Choroid plexus epithelial cell (primary cell): ENCODE measurements around the gene AVPI1.
"Not testable (repeated sequence)": the region's sequence is repeated elsewhere in the genome, so short reads cannot be mapped to it uniquely, and the experiment has no call there.

ENCODE experiments used
- DNase-seq: peaks from one replicate; pipeline ENCODE4 v3.0.0-alpha.2; 2010; ENCODE audit warnings: low read depth
- H3K4me3 ChIP-seq: 2 replicates; pipeline ENCODE4 v1.5.1; 2011; ENCODE audit warnings: low read depth, mild to moderate bottlenecking, control low read depth, low read length, moderate library complexity
- TF ChIP-seq, protein P1 (sequence below): conservative IDR thresholded peaks from 2 replicates; pipeline ENCODE4 v1.5.1; 2011; ENCODE audit warnings: low read depth, mild to moderate bottlenecking, control low read depth, inconsistent platforms, low read length, moderate library complexity

AVPI1 gene

DNA sequence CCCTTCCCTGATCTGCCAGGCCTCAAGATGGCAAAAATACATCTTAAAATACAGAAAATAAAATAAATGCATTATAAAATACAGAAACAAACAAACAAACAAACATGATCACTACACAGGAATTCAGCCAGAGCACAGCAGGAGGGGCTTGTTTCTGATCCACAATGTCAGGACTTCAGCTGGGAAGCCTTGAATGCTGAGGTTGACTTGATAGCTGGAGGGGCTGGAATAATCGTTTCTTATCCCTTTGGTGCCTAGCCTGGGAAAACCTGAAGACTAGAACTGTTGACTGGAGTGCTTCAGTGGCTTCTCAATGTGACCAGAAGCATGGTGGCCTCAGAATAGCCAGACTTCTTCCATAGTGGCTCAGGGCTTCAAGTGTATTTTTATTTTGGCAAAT, 17.3 kb upstream of the AVPI1 start:
- TF ChIP-seq, protein P1, sequence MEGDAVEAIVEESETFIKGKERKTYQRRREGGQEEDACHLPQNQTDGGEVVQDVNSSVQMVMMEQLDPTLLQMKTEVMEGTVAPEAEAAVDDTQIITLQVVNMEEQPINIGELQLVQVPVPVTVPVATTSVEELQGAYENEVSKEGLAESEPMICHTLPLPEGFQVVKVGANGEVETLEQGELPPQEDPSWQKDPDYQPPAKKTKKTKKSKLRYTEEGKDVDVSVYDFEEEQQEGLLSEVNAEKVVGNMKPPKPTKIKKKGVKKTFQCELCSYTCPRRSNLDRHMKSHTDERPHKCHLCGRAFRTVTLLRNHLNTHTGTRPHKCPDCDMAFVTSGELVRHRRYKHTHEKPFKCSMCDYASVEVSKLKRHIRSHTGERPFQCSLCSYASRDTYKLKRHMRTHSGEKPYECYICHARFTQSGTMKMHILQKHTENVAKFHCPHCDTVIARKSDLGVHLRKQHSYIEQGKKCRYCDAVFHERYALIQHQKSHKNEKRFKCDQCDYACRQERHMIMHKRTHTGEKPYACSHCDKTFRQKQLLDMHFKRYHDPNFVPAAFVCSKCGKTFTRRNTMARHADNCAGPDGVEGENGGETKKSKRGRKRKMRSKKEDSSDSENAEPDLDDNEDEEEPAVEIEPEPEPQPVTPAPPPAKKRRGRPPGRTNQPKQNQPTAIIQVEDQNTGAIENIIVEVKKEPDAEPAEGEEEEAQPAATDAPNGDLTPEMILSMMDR: no peak
- DNase-seq: no peak
- H3K4me3 ChIP-seq: no peak overlapping the region

DNA sequence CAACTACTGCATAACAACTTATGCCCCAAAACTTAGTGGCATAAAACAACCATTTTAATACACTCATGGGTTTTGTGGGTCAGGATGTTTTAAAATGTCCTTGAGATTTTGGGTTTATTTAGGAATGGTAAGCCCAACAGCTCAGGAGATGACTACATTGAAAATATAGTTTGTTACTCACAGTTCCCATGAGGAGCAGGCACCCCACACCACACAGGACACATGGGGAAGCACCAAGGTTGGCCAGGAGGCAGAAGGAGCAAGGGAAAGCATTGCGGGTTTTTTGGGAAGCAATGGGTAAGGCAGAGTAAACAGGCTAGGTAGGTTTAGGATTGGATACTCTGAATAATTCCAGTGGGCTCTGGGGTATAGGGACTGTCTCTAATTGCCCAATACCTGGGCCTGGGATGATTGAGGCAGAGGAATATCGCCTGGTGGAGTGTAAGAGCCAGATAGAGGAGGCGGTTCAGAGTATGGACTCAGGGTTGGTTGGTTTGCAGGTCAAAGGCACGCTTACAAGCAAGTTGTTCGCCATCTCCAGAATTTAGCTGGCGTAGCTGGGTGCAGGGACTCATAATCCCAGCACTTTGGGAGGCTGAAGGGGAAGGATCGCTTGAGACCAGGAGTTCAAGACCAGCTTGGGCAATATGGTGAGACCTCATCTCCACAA, 16.5 kb upstream of the AVPI1 start:
- H3K4me3 ChIP-seq: no peak overlapping the region
- TF ChIP-seq, protein P1: no peak
- no peak for DNase-seq

DNA sequence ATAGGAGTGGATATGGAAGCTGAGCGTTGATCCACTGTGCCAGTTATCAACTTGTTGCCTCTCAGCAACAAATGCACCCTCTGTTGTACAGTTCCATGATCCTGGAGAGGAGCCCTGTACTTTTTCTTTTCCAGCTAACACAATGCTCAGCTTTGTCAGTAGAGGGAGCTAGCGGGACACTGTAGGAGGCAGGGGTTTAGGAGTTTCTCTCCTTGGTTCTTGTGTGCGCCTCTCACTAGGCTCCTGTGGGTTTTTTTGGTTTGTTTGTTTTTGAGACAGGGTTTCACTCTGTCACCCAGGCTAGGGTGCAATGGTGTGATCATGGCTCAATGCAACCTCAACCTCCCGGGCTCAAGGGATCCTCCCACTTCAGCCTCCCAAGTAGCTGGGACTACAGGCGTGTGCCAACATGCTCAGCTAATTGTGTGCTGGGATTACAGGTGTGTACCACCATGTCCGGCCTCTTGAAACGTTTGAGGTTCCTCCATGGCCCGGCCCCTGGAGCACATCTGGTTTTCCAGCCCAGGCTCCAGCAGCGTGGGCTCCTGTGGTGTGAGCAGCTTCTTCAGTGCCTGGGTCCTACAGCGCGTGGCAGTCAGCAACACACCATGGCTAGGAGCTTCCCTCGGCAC, 14.5 kb upstream of the AVPI1 start:
- TF ChIP-seq, protein P1: peak; percentile 95
- no peak overlapping the region for H3K4me3 ChIP-seq
- DNase-seq: peak; percentile 87

DNA sequence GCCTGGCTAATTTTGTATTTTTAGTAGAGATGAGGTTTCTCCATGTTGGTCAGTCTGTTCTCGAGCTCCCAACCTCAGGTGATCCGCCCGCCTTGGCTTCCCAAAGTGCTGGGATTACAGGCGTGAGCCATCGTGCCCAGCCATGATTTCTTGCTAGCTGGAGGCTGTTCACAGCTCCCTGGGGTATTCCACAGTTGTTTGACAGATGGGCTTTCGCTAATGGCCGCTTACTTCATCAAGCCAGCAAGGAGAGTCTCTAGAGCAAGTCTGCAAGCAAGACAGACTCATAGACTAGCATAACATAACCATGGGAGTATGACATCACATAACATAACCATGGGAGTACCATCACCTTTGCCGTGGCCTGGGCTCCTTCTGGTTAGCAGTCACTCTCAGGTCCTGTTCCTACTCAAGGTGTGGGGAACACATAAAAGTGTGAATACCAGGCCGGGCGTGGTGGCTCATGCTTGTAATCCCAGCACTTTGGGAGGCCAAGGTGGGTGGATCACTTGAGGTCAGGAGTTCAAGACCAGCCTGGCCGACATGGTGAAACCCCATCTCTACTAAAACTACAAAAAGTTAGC, 11.1 kb upstream of the AVPI1 start:
- not testable (repeated sequence) for H3K4me3 ChIP-seq

DNA sequence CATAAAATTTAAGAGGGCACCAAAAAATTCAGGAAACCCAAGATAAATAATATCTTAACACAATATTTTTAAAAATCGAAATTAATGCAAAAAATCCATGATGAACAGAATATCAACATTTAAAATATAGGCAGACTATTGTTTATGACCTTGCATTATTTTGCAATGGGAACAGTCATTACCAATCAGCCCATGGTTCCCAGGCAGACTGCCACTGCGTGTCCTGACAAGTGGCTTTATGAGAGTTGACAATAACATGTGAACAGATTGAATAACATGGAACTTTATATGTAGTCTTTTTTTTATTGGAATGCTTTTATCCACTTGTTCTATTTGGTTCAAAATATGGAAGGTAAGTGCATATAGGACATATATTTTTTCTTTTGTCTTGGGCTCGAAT, 3.1 kb upstream of the AVPI1 start:
- DNase-seq: no peak
- H3K4me3 ChIP-seq: no peak overlapping the region
- TF ChIP-seq, protein P1: no peak

More for the DNA sequence above, 11.1 kb upstream of the AVPI1 start:
- DNase-seq: not testable (repeated sequence)

DNA sequence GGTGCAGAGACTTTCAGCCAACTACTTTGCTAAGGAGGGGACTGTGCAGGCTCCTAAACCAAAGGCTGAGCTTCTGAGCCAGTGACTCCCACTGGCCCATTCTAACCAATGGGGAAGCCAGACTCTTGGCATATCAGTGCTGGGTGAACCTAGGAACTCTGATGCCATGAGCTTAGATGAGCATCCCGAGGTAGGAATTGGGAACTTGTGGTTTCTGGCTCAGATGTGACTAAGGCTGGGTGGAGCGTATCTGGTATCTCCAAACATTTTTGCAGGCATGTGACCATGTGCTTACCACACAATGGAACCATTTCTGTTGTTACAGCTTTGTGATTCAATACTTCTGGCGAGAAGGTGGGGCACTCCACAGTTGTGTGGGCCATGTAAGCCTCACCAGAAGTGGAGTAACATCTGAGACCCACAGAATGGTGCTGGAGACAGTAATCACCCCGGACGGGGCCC, 2.5 kb upstream of the AVPI1 start:
- DNase-seq: peak; percentile 91
- H3K4me3 ChIP-seq: no peak overlapping the region

More for the DNA sequence above, 2.5 kb upstream of the AVPI1 start:
- TF ChIP-seq, protein P1: no peak
